ENCODE data around the gene RPA3. TPM values are rescaled to one million over a fixed set of nuclear protein-coding genes. Genes with fewer than 3 reads are reported as not detected.

Gene RPA3
- total RNA-seq, 1 experiment from 2014 or later = 108 TPM

GRCh38 chr7:7698930-7699329 lies 19.5 kb downstream of the RPA3 start:
- Histone ChIP-seq H3K56ac (ENCODE audit: insufficient read length, low read depth, low read length) (no peak overlapping the region), H3K23me2 (ENCODE audit: insufficient read length, low read depth, low read length, poor library complexity, severe bottlenecking) (no peaks in the 10 kb centered on the region), H3K27ac (ENCODE audit: insufficient read length, low read depth, low read length) (no peak overlapping the region), H3K9ac (ENCODE audit: extremely low read depth, insufficient read length, low read length) (no peak overlapping the region), H3K14ac (ENCODE audit: insufficient read depth, low read length) (no peak overlapping the region), H4K8ac (replicated peaks; ENCODE audit: insufficient read length, low read depth, low read length) (no peak overlapping the region), H3K79me1 (ENCODE audit: insufficient read depth, low read depth, low read length, poor library complexity, severe bottlenecking) (no peaks in the 10 kb centered on the region), H3K4me2 (ENCODE audit: insufficient read depth, insufficient read length, low read length) (no peak overlapping the region), H2BK15ac (ENCODE audit: low read depth, low read length) (no peak overlapping the region), H2AK5ac (ENCODE audit: insufficient read length, low read length) (no peak overlapping the region), H2AFZ (ENCODE audit: low read length) (no peak overlapping the region), H4K91ac (ENCODE audit: insufficient read length, low read depth, low read length) (no peak overlapping the region), H3K4ac (ENCODE audit: low read depth, low read length) (no peak overlapping the region), H3K27me3 (ENCODE audit: insufficient read depth, low read length) (no peaks in the 10 kb centered on the region), H4K20me1 (ENCODE audit: control insufficient read depth, insufficient read depth, insufficient read length) (no peaks in the 10 kb centered on the region), H3K79me2 (ENCODE audit: insufficient read depth, low read length) (no peaks in the 10 kb centered on the region), H3K9me3 (ENCODE audit: control insufficient read depth, low read depth, low read length) (no peaks in the 10 kb centered on the region), H2BK20ac (ENCODE audit: low read depth, low read length, poor library complexity, severe bottlenecking) (no peak overlapping the region), H3K18ac (ENCODE audit: insufficient read length, low read depth, low read length) (no peak overlapping the region), H3K23ac (ENCODE audit: insufficient read length, low read depth, low read length) (no peak overlapping the region), H2BK120ac (ENCODE audit: low read depth, low read length, poor library complexity, severe bottlenecking) (no peak overlapping the region), H3T11ph (ENCODE audit: low read length) (no peak overlapping the region), H4K5ac (ENCODE audit: insufficient read length, low read depth, low read length) (no peak overlapping the region), H2BK5ac (ENCODE audit: insufficient read length, low read length) (no peak overlapping the region), H2BK12ac (ENCODE audit: insufficient read length, low read depth, low read length) (no peak overlapping the region), H3K4me1 (ENCODE audit: insufficient read depth, low read length) (no peaks in the 10 kb centered on the region)
- DNase-seq = no peak
- Mint-ChIP-seq H3K4me3 (no peak overlapping the region), H3K27me3 (ENCODE audit: low read depth) (no peaks in the 10 kb centered on the region), H3K27ac (no peak overlapping the region; a peak in 1 of 7 replicates), H3K4me1 (peaks cover 7 to 9% of the 10 kb centered on the region in 2 experiments; a peak in 3 of 4 replicates), H3K9me3 (no peaks in the 10 kb centered on the region; a peak in 1 of 5 replicates), H3K36me3 (ENCODE audit: insufficient read depth in 1 of 3, low read depth in 3 of 3) (peaks cover 0 to 6% (median 0%) of the 10 kb centered on the region in 3 experiments; a peak in 4 of 7 replicates)
- no CpG with 5 or more reads among the region's 2 CpGs for WGBS (ENCODE audit: extremely low coverage, insufficient read length, low lambda C conversion rate)
- TF ChIP-seq, protein P1, sequence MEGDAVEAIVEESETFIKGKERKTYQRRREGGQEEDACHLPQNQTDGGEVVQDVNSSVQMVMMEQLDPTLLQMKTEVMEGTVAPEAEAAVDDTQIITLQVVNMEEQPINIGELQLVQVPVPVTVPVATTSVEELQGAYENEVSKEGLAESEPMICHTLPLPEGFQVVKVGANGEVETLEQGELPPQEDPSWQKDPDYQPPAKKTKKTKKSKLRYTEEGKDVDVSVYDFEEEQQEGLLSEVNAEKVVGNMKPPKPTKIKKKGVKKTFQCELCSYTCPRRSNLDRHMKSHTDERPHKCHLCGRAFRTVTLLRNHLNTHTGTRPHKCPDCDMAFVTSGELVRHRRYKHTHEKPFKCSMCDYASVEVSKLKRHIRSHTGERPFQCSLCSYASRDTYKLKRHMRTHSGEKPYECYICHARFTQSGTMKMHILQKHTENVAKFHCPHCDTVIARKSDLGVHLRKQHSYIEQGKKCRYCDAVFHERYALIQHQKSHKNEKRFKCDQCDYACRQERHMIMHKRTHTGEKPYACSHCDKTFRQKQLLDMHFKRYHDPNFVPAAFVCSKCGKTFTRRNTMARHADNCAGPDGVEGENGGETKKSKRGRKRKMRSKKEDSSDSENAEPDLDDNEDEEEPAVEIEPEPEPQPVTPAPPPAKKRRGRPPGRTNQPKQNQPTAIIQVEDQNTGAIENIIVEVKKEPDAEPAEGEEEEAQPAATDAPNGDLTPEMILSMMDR (conservative IDR thresholded peaks at IDR 0.05) = no peak
